Right ventricle myocardium superior (tissue), 1 donor: Measurements from ENCODE around the gene ZBTB20. TPM values are rescaled to one million over a fixed set of nuclear protein-coding genes. Genes with fewer than 3 reads are reported as not detected.
A peak's percentile ranks its signal among the peaks of the same experiment; 100 is the strongest.

Experiments used
- ATAC-seq: fragments of 200-7000 bp; cut with Tn5 transposase; one replicate; pipeline ENCODE4 v1.9.1; 2020; ENCODE audit warnings: mild to moderate bottlenecking; ENCODE audit not compliant: poor library complexity
- DNase-seq: peaks from one replicate; pipeline ENCODE4 v3.0.0-alpha.2; 2020
- intact Hi-C: fragments of 100-400 bp; cut with DNase I; formaldehyde crosslinking; loops from one replicate; pipeline ENCODE4 v1.11.2; 2022
- total RNA-seq: library from RNA; stranded (reverse); fragmentation: NEBNext Ultra II Directional; extraction: Animal tissue kit (Norgen Biotek cat#: 25700); gene quantifications from one replicate; pipeline ENCODE4 v1.2.1, GENCODE V29; 2021
- donor health status: DM: no; HTN: yes; CAD: no; lungs with severe emphysema.

Gene ZBTB20
- total RNA-seq, 1 donor from 2014 or later, result 53.4 TPM

DNA sequence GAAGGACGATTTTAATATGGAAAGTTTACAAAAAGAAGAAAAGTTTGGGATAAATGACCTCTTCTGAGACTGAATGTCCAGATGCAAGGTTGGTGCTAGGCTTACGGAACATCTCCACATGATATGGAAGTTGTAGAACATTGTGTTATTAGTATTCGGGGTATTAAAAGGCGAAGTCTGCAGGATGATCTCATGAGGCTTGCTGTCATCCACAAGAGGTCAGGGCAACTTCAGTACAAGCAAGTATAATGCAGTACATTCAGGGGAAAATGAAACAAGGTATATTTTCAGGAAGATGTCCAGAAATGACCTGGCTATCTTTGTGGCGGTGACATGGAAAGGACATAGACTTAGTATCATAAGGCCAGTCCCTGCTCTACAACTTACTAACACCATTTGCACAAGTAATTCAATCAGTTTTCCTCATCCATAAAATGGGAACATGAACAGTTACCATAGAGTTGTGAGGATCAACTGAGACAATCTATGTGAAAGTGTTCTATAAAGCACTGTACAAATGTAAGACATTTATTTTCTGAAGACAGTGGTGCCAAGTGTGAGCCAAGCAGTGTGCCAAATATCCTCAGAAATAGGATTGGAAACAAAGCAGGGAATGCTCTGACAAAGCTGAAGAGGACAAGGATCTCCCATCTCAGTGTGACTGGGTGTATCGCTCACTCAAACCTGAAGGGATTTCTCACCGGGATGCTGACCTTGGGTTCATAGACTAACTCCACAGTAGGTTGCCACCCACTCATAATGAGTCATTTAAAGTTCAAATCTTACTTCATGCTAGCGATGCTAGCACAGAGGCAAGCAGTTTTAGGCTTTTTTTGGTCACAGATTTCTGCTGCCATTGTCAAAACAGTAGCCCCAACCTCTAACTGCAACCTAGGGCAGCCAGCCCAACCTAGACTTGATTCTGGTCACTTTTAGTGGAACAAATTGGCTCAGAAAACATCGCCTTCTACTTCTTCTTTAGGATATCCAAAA, 735.0 kb downstream of the ZBTB20 start:
- ATAC-seq (peak; percentile 61), DNase-seq (peak; percentile 36)
- intact Hi-C loops, result no loop called here

DNA sequence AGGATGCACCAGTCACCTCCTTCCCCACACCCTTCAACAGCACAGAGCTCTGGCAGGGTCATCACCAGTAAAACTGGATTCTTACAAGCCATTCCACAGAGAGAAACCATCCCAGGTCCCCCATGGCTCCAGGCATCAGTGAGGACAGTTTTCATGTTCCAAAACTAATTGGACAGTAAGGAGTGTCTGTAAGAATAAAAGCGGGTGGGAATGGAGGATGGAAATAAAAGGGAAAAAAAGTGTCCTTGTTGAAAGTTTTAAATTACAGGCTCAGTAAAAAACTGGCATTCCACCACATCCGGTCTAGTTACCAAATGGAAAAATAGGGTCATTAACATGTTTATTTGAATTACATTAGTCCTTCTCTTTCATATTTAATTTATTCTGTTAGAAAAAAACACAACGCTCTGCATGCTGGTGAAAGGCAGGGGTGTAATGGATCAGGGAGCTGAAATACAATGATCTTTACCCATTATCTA, 735.9 kb downstream of the ZBTB20 start:
- intact Hi-C loops, result no loop called here
- peak; percentile 12 for ATAC-seq
- DNase-seq, result no peak

DNA sequence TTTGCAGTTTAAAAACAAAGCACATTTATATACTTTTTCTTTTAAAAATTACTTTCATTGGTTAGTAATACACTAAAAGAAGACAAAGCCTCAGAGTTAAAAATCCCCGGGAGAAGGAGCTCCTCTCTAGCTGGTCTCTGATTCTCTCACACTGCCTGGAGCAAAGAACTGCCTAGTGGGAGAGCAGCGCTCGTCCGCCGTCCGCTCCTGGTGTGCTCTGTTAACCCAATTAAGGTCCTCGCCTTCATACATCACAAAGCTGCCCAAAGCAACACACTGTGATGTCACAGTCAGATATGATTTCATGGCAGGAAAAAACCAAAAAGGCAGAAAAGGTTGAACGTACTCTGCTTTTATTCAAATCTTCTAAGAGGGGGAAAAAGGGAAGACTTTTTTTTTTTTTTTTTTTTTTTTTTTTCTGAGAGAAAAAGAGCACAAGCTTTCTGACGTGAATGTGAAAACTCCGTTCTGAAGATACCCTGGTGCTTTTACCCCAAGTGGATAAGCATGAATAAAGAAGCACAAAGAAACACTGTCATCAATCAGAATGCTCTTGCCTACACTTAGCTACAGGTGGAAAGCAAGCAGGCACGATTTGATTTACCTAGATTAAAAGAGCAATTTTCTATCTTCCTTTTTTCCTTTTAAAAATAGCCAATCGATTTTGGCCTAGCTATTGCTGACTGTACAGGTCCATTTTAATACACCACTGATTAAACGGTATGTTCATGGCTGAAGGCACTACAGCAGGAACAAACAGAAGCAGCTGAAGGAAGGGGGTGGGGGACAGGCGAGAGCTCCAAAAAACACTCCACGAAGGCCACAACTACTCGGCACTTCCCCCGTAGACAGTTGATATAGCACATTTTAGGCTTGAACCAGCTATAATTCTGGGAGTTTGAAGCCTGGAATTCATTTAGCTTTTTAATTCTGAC, 738.1 kb downstream of the ZBTB20 start:
- ATAC-seq (peak; percentile 36), DNase-seq (peak; percentile 41)
- intact Hi-C loops, result no loop called here

DNA sequence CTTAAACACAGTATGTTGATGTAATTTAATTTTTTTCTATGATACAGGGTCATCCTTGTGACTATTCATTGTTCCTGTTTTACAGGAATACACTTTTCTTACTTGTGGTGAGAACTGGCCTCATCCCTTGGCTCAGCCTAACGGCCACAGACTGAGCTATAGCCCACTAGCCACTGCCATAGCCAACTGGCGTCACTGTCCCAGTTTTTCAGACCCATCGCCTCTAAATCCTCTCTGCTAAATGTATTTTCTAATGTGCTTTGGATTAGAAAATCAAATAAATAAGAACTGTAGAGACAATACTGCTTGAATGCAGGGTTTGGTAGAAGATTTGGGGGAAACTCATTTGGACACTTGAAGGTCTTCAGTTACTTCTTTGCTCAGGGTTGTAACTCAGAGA, 740.2 kb downstream of the ZBTB20 start:
- no peak for DNase-seq
- ATAC-seq, result no peak
- intact Hi-C loops, result no loop called here

DNA sequence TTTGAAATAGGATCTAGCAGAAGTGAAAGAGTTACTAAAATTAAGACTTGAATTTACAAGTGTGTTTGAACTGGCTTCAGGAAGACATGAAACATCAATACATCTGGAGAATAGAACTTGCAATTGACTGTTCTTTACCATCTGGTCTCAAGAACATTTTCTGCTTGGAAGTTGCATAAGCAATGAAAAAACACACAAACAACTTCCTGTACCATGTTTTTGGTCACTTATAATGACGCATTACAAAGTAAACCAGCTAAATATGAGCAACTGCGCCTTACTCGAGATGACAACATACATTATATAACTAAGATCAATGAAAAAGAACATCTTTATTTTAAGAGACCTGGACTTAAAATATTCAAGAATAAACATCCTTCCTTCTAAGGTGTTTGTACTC, 740.8 kb downstream of the ZBTB20 start:
- no peak for DNase-seq
- no peak for ATAC-seq
- intact Hi-C loops, result no loop called here

DNA sequence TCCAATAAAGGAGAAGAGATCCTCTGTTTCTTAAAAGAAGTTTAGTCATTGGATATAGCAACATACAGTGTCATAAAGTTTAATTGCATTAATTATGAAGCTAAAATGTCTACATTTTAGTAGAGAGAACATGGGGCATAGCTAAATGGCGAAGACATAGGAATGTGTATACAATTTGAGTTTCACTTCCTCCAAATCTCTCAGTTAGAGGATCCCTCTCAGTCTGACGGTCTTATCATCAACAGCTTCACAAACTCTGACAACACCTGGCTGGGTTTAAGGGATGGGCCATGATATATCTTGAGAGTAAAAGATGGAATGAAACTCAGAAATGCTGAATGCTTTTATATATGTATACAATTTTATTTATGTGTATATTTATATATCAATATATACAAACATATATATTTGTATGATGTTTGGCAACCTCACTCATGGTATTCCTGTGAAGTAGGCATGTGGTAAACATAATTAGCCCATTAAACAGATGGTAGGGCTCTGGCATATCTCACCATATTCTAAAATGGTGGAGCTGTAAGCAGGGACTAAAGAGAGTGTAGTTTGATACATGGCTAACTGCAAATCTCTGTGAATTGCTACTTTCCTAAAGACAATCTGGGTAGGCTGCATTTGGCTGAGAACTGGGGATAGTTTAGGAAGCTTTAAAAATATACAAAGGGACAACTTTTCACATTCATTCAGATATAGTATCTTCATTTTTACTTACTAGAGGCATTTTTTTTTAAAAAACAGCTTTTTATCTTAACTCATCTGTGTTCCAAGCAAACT, 741.7 kb downstream of the ZBTB20 start:
- DNase-seq (no peak), ATAC-seq (no peak)
- intact Hi-C loops, result no loop called here

DNA sequence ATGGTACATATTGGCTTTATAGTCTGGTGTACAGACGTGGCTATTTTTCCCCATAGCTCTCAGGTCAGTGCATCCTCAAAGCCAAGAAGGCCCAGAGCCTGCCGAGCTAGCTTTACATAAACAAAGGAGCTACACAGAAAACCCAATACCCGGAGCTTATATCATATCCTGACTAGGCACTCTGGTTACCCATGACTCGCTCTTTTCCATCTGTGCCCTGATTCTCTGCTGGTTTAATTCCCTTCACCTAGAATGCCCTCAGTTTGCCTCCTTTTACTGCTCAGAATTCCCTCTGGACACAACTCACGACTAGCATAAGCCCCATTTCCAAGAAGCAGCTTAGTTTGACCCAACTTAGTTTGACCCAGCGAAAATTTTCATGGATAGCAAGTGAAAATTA, 742.5 kb downstream of the ZBTB20 start:
- no peak for DNase-seq
- ATAC-seq, result no peak
- intact Hi-C loops, result no loop called here

DNA sequence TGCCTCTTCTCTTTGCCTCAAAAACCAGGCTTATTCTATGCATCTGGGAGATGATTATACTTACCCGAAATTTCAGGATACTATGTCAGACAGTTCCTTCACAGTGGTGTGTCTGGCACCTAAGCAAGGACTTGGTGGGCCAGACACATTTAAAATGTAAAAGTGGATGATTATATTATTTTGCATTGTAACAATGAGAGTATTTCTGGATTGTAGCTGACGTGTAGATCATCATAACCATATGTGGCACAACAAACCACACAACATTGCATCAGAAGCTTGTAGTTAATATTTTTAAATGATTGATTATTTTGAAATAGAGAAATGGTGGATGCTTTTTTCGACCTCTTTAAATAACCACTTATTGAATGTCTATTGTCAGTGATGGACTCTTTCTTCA, 744.2 kb downstream of the ZBTB20 start:
- no peak for ATAC-seq
- intact Hi-C loops, result no loop called here
- DNase-seq, result no peak

DNA sequence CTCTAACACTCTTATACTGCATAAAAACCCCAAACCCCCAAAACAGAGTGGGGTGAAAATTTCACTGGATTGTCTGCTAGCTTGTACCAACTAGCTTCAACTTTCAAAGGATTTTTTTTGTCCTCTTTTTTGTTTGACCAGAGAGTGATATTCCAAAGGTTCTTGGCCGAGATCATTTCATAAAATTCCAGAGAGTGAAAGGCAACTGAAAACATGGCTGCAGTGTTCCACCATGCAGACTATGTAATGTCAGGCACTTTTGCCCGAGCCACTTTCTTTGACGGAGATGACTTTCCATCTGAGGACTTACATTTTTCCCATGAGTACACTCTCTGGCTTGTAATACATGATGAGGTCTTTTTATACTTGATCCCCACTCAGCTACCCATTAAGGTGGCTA, 745.7 kb downstream of the ZBTB20 start:
- ATAC-seq, result no peak
- no peak for DNase-seq
- intact Hi-C loops, result no loop called here

DNA sequence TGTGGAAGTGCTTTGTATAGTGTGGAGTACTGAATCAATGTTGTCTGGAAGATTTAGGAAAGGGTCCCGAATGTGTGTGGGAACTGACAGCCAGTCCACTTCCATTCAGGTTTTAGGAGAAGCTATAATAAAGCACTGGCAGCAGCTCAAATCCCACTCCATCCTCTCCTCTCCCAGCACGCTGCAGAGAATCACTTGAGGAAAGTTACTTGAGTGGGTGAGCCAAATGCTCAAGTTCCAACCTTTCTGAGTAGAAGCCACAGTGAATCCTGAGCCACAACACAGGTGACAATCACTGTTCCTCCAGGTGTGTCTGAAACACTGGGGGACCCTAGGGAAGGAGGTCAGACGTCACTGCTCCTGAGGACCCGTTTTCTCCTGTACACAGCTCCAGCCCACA, 746.7 kb downstream of the ZBTB20 start:
- intact Hi-C loops, result no loop called here
- peak; percentile 16 for ATAC-seq
- no peak for DNase-seq

DNA sequence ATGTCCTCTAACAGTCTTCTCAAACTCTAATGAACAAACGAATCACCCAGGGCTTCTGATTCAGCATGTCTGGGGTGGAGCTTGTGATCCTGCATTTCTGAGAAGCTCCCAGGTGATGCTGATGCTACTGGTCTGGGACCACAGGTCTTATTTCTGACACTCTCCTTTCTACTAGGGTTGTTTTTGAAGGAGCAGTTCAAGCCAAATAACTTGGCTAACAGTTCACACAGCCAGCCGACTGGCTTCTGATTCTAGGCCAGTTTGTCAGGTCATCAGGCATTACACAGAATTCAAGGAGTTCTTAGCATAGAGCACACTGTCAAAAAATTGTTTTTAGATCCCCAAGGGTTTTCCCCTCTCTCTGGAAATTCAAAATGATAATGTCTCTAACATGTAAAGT, 752.5 kb downstream of the ZBTB20 start:
- DNase-seq, result no peak
- ATAC-seq, result peak; percentile 55
- intact Hi-C loops, result no loop called here

DNA sequence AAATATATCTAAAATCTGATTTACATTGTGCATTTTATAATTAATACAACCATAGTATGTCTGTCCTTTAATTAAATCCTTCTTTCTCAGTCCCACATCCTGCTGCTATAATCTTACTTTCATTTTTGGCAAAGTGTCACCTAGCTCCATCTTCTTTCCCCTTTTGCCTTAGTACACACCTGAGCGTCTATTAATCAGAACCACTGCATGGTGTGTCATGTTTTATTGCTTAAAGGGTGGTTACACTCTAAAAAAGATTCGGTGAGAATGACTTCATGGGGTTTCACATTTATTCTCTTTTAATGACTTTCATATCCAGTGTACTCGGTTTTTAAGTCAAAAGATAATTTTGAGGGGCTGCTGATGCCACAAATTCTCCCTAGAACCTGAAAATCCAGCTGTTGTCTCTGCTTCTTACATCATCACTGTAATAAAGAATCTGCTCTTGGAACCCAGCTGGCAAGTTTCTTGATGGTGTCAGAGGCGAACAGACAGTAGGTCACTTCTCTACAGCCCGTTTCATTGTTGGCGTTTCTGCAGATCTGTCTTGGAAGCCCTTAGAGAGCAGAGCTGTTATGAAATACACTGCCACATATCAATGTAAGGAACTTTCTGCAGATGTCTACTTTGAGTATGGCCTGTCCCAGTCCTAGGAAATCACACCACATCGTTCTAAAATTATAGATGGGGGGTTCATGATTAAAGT, 753.6 kb downstream of the ZBTB20 start:
- intact Hi-C loops, result no loop called here
- DNase-seq (no peak), ATAC-seq (peak; percentile 64)

DNA sequence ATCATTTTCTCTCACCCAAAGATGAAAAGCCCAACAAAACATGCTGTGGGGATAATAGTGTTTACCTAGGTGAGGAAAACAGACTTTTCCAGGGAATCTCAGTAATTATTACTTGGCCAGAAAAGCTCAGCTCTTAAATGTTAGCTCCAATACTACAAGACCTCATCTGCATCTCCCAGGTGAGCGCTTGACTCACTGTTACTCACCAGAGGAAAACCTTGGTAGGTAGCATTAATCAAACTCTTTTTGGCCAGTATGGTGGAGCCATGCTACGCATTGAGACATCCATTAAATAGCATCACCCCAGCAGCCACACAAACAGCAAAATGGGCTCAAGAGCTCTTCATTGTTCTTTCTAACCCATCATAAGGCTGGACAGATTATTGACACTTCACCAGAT, 754.3 kb downstream of the ZBTB20 start:
- intact Hi-C loops, result no loop called here
- DNase-seq (no peak), ATAC-seq (no peak)

DNA sequence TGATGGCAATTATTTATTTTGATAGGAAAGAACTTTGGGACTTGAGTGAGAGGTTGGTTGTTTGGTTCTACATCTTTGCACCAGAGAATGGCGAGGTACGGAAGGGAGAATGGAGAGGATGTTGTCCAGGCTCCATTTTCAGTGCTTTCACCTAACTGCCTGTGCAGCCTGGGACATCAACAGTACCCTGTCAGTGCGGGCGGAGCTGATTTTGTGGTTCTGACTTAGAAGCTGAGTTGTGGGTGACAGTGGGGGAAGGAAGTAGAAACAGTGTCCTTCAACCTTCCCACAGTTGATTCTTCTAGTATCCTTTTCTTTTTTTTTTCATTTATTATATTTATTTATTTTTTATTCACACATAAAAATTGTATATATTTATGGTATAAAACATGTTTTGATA, 757.9 kb downstream of the ZBTB20 start:
- intact Hi-C loops, result no loop called here

DNA sequence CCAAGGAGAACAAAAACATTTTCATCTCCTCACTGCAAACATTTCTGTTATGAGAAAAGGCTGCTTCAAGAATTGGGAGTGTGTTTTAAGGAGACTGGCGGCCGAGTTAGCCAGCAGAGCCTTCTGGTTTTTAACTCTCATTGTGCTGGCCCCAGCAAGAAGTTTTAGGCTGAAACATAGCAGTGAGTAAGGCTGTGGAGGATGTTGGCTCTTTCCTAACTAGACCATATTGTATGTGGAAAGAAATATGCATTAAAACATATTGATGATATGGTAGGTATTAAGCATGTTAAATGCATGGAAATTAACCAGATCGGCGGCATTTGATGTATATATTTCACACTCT, 762.6 kb downstream of the ZBTB20 start:
- no peak for DNase-seq
- peak; percentile 12 for ATAC-seq
- intact Hi-C loops, result loop anchor here (5.0 kb wide), 1 partner anchor 33 kb away; no protein-coding TSS in a partner anchor

More for the DNA sequence above, 757.9 kb downstream of the ZBTB20 start:
- ATAC-seq (no peak), DNase-seq (no peak)

DNA sequence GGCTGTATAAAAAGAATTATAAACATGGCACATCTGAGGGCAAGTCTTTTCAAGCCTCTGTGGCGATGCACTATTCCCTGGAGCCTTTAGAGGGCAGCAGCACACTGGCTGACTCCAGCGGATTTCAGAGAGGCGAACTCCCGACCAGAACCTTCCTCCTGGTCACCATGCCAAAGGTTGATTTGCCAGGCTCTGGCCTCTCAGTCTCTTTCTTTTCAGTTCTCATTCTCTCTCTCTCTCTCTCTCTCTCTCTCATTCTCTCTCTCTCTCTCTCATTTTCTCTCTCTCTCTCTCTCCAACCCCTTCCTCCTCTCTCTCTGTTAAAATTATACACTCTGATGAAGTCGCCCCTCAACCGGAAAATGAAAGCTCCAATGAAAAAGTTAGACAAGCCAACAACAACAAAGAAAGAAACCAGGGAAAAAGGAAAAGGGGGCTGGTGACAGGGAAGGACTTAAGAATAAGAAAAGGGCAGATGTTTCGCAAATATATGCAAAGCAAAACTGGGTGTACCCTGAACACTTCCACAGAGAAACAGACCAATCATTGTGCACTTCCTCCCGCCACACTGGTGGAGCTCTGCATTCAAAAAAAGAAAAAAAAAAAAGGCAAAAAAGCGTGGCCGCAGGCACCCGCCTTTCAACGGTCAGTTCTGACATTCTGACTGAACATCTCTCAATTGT, 763.1 kb downstream of the ZBTB20 start:
- intact Hi-C loops, result loop anchor here (5.0 kb wide), 1 partner anchor 33 kb away; no protein-coding TSS in a partner anchor
- DNase-seq, result peak; percentile 84
- peak; percentile 88 for ATAC-seq

DNA sequence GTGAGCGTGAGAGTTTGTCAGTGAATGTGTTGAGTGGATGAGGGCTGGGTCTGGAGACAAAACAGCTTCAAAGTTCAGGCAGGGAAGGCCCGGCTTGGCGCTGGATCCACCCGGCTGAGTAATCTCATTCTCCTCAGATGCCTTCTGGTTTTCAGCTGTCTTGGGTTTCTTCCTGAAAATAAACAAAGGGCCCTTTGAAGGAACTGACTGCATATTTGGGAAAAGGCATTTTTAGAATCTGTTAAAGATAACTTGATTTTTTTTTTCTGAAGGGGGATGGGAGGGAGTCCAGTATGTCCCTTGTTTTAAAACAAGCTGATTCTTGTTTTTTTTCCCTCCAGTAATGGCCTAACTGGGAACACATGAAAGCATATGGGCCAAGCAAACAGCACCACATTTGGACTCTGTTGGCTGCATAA, 766.8 kb downstream of the ZBTB20 start:
- intact Hi-C loops, result loop anchor here (5.0 kb wide), 1 partner anchor 37 kb away; no protein-coding TSS in a partner anchor
- peak; percentile 77 for ATAC-seq

More for the DNA sequence above, 766.8 kb downstream of the ZBTB20 start:
- peak; percentile 88 for DNase-seq
